ENCODE measurements around the gene S100PBP.
A peak's percentile ranks its signal among the peaks of the same experiment; 100 is the strongest.
"Not testable (repeated sequence)": the region's sequence is repeated elsewhere in the genome, so short reads cannot be mapped to it uniquely, and the experiment has no call there.

The S100PBP gene

GRCh38 chr1:32901823-32902534, 84.5 kb downstream of the S100PBP start:
- DNase-seq = no peak

- DNase-seq = no peak
Measured at GRCh38 chr1:32902535-32902920, 85.1 kb downstream of the S100PBP start.

DNA sequence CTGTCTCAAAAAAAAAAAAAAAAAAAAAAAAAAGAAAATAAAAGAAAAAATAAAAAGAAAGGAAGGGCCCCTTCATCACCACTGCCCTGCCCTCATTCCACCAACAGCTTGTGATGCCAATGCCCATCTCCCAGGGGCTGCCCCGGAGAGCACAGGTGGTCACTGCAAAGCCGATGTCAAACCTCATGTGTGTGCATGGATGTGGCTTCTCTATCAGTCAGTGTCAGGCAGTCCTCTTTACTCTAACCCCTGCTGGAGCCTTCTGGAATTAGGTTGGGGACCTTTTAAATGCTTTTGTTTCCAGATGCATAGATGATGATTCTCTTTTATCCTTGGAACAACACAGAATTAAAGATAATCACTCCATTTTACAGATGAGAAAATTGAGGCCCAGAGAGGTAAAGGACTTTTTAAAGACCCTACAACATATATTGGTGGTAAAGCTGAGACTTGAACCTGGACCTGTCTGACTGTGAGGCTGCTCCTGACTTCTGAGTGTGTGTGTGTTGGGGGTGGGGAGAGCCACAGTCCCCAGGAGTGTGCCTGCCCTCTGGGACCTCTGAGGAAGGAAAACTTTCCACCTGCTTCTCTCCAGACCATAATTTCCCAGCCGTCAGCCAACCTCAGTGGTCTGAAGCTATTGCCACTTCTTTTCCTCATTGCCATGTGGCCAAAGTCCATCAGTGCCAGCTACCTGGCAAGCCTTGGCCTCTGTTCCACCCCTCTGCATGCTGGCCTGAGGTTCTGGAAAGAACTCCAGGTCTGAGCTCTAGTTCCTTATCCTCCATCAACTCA, 86.7 kb downstream of the S100PBP start:
- no peak for DNase-seq

GRCh38 chr1:32904797-32905196, 87.3 kb downstream of the S100PBP start:
- DNase-seq = no peak

- not testable (repeated sequence) for DNase-seq
Measured at GRCh38 chr1:32905588-32905987, 88.1 kb downstream of the S100PBP start.

DNA sequence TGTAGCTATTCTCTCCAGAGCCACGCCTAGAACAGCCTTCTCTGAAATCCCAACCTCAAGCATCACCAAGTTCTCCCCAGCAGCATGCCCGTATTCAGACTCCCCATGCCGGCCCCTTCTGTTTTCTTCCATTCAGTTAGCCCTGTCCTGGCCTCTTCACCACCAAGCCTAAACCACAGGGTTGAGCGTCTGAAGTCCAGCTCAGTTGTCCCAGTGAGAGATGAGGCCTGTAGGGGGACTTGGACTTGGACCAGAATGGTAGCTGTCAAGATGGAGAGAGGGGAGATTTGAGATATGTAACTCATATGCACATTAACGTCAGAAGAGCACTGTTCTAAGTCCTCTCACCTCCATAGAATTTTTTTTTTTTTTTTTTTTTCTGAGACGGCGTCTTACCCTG, 89.2 kb downstream of the S100PBP start:
- DNase-seq = no peak

GRCh38 chr1:32907435-32907834, 90.0 kb downstream of the S100PBP start:
- DNase-seq = peak; percentile 41

Data from fibroblast of skin of abdomen (primary cell).